Upper lobe of left lung (tissue), 4 donors: ENCODE data around the gene ADSS1.

Experiments used
- CTCF ChIP-seq, 6 experiments: fragments of 450-650 bp in 4 of 6; fragments of 200-600 bp in 2 of 6; sonication (generic) in 2 of 6; IDR thresholded peaks; one replicate each; pipeline ENCODE4 v1.5.1; 2016 to 2019; ENCODE audit warnings: antibody characterized with exemption in 6 of 6
- POLR2AphosphoS5 ChIP-seq, 2 donors: sonication (generic); formaldehyde crosslinking; IDR thresholded peaks; one replicate each; pipeline ENCODE4 v1.5.1; 2017; ENCODE audit warnings: antibody characterized with exemption in 2 of 2

GRCh38 chr14:104700747-104701217 is 23.2 kb upstream of the ADSS1 start:
- no peak for TF ChIP-seq CTCF (IDR thresholded peaks at IDR 0.05)
- TF ChIP-seq POLR2AphosphoS5 (IDR thresholded peaks at IDR 0.05) = no peak
